Liver (tissue), 3 donors: ENCODE data around the gene ANO8.

Source experiments
- ATF3 ChIP-seq: IDR thresholded peaks from 2 replicates; pipeline ENCODE4 v1.6.1; 2016; ENCODE audit warnings: antibody characterized with exemption
- CTCF ChIP-seq: fragments of 150-350 bp; IDR thresholded peaks from 2 replicates; pipeline ENCODE4 v1.5.1; 2017; ENCODE audit warnings: improper control_type of control experiment, low read depth, low read length; ENCODE audit not compliant: missing input control
- EGR1 ChIP-seq, 2 donors: IDR thresholded peaks; 2 replicates each; pipeline ENCODE4 v1.6.1; 2016 to 2018; ENCODE audit warnings: antibody characterized with exemption in 2 of 2, low read depth in 2 of 2
- donor health status: healthy.
- donor health status: healthy.

GRCh38 chr19:17293605-17294004, 41.0 kb downstream of the ANO8 start:
- TF ChIP-seq CTCF (no peak), EGR1 (IDR thresholded peaks at IDR 0.05; ENCODE audit: low read depth in 2 of 2) (no peak), ATF3 (no peak)
